H1 (cell line): ENCODE measurements around the gene NCSTN.

Experiments used
- BACH1 ChIP-seq: IDR thresholded peaks from 2 replicates; pipeline ENCODE4 v1.6.1; 2012; ENCODE audit warnings: low read length, improper control_type of control experiment
- CBX5 ChIP-seq: fragments of 300-800, 300-1000 bp; sonication (generic); IDR thresholded peaks from 2 replicates; pipeline ENCODE4 v1.7.1; 2016; ENCODE audit warnings: antibody characterized with exemption, low read length, low read depth
- CTCF ChIP-seq, 3 experiments: IDR thresholded peaks; 1 replicate in 2 of 3; 2 replicates in 1 of 3; pipeline versions ENCODE4 v1.5.1 to v1.6.1; 2011; ENCODE audit warnings: low read length in 3 of 3, mild to moderate bottlenecking in 3 of 3, inconsistent platforms in 2 of 3, low read depth in 1 of 3, moderate library complexity in 1 of 3; ENCODE audit not compliant: insufficient read depth in 1 of 3; ENCODE audit errors: control extremely low read depth in 1 of 3
- MAX ChIP-seq: IDR thresholded peaks from 2 replicates; pipeline ENCODE4 v1.6.1; 2012; ENCODE audit warnings: inconsistent platforms
- POLR2AphosphoS5 ChIP-seq: IDR thresholded peaks from 2 replicates; pipeline ENCODE4 v1.6.1; 2011; ENCODE audit warnings: low read depth, low read length
- TBP ChIP-seq: IDR thresholded peaks from 2 replicates; pipeline ENCODE4 v1.6.1; 2011; ENCODE audit warnings: low read depth, low read length, improper control_type of control experiment
- TCF12 ChIP-seq: IDR thresholded peaks from 2 replicates; pipeline ENCODE4 v1.6.1; 2011; ENCODE audit warnings: low read depth, mild to moderate bottlenecking, low read length

- TF ChIP-seq MAX (no peak), CTCF (IDR thresholded peaks at IDR 0.05; ENCODE audit: control extremely low read depth in 1 of 3, insufficient read depth in 1 of 3, low read depth in 1 of 3, low read length in 3 of 3) (no peak), POLR2AphosphoS5 (no peak), CBX5 (no peak), BACH1 (no peak), TBP (no peak), TCF12 (no peak)
These were observed 22.1 kb downstream of the NCSTN start for GRCh38 chr1:160365325-160365724.
